Cortex of kidney (tissue), 1 donor: ENCODE results near the gene UBE2L3.
"Not testable (repeated sequence)": the region's sequence is repeated elsewhere in the genome, so short reads cannot be mapped to it uniquely, and the experiment has no call there.

Experiments
- DNase-seq: peaks from one replicate; lab custom pipeline; 2025; lab: John Stamatoyannopoulos, UW

UBE2L3 gene

GRCh38 chr22:21567456-21568346, at the start of gene UBE2L3:
UBE2L3 (plus strand) TSS chr22:21567714; CDS start chr22:21567745, 31 bp downstream.
- DNase-seq = no peak

GRCh38 chr22:21526705-21527500, 40.6 kb upstream of the UBE2L3 start:
- DNase-seq = not testable (repeated sequence)

DNA sequence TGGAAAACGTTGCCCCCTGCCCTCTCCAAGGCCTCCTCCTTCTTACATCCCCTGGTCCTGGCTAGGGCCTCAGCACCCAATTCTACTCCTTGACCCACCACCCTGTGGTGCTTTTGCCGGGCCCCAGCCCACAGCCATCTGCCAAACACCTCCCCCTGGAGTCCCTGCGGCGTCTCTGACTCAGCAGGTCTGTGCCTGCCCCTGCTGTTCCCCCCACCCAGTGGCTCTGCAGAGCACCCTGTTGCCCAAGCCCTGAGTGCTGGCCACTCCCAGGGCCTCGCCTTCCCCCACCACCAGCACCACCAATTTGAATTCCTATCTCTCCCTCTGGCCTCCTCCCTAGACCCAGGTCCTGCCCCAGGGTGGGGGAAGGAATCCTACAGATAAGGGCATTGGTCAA, 36.0 kb upstream of the UBE2L3 start:
- not testable (repeated sequence) for DNase-seq

DNA sequence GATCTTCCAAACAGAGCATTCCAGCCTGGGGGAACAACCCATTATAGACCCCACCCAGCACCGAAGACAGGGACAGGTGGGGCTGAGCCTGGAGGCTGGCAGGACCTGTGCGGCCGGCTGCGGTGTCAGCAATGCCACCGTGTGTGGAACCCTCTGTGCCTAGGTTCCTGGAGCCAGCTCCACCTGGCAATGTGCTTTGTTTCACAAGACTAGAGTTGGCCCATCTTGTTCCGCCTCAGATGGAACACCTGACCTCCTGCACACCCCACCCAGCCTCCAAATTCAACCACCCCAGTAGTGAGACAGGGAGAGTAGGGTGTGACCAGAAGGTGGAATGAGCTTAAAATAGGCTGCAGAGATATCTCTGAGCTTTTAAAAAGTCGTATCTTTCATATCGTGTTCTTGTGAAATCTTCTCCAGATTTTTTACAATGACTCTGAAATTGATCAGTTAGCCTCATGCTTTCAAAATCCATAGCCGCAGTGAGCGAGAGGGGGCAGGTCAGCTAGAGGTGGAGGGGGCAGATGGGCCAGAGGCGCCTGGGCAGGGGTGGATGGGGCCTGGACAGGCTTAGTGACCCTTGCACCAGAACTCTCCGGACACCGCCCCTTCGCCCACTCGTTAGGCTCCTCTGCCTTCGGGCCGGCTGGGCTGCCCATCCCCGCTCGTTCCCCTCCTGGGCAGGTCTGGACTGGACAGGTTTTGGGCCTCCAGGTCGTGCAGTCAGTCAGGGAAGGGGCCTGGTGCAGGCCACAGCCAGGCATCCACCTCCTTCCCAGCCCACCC, 34.5 kb upstream of the UBE2L3 start:
- DNase-seq = not testable (repeated sequence)

DNA sequence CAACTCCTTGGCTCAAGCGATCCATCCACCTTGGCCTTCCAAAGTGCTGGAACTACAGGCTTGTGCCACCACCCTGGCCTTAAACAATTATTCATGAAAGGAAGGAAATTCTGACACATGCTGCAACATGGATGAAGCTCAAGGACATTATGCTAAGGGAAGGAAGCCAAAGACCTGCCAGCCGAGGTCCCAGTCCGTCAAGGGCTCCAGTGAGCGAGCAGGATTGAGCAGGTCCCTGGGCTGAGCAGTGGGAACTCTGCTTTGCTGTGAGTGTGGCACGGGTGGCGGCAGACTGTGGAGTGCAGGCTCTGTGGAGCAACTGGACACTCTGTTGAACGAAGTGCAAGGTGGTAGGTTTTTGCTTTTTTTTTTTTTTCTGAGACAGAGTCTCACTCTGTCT, 27.7 kb upstream of the UBE2L3 start:
- not testable (repeated sequence) for DNase-seq

GRCh38 chr22:21544432-21545322, 22.8 kb upstream of the UBE2L3 start:
- DNase-seq = not testable (repeated sequence)

DNA sequence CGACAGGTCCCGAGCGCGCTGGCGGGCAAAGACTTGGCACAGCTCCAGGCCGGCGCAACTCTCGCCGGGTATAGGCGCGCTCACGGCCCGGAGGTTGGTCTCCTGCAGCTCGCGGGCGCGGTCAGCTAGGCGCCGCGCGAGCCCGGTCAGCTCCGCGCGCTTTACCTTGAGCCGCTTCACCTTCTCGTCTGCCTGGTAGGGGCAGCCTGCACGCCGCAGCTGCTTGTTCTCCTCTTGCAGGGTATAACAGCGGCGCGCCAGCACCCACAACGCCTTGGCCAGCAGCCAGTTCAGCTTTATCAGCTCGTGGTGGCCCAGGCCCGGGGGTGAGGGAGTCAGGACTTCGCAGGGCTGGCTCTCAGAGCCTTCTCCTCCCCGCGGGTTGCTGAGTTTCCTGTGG, 18.0 kb upstream of the UBE2L3 start:
- not testable (repeated sequence) for DNase-seq

GRCh38 chr22:21550008-21550677, 17.4 kb upstream of the UBE2L3 start:
- DNase-seq = not testable (repeated sequence)

GRCh38 chr22:21550678-21551047, 16.9 kb upstream of the UBE2L3 start:
- DNase-seq = not testable (repeated sequence)

GRCh38 chr22:21551361-21551760, 16.2 kb upstream of the UBE2L3 start, which contains the start of gene RIMBP3C:
RIMBP3C (minus strand) TSS chr22:21551461; CDS start chr22:21550976, 485 bp downstream.
- DNase-seq = not testable (repeated sequence)

- not testable (repeated sequence) for DNase-seq
Measured at GRCh38 chr22:21559345-21560125, 8.0 kb upstream of the UBE2L3 start.

DNA sequence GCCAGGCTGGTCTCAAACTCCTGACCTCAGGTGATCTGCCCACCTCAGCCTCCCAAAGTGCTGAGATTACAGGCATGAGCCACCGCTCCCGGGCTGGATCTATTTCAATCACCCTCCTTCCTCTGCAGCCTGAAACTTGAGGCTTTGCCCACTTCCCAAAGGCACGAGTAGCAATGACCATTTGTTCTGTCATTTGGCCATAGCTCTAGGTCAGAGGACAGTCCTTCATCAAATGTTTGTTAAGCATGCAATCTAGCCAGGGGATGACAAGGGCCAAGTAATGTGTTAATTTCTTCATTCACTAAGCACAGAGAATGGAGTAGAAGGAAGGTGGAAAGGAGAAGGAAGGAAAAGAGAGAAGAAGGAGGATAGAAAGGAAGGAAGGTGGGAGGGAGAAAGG, 6.9 kb upstream of the UBE2L3 start:
- not testable (repeated sequence) for DNase-seq

DNA sequence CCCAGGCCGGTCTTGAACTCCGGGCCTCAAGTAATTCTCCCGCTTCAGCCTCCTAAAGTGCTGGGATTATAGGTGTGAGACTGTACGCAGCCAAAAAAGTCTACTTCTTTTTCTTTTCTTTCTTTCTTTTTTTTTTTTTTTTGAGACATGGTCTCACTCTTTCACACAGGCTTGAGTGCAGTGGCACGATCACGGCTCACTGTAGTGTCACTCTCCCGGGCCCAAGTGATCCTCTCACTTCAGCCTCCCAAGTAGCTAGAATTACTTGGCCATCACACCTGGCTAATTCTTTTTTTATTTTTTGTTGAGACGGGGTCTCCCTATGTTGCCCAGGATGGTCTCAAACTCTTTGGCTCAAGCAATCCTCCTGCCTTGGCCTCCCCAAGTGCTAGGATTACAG, 3.6 kb upstream of the UBE2L3 start:
- no peak for DNase-seq

DNA sequence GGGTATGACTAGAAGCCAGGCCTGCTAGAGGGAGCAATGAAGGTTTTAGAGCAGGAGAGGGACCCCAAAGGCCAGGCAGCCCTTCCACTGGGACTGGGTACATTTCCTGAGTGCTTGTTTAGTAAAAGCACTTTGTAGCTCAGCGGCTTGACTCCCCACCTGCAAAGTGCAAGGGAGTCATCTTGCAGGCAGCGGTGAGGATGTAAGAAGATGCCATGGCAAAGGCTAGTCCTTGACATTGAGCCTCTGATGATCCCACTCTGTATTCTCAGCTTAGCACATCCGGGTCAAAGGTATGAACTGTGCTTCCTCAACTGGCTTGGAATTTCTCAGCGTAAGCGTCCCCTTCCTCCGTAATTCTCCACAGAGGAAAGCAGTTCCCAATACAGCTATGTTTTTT, 3.1 kb upstream of the UBE2L3 start:
- no peak for DNase-seq

GRCh38 chr22:21568347-21569075, 997 bp downstream of the UBE2L3 start:
- no peak for DNase-seq

GRCh38 chr22:21569076-21569427, 1.5 kb downstream of the UBE2L3 start:
- not testable (repeated sequence) for DNase-seq

DNA sequence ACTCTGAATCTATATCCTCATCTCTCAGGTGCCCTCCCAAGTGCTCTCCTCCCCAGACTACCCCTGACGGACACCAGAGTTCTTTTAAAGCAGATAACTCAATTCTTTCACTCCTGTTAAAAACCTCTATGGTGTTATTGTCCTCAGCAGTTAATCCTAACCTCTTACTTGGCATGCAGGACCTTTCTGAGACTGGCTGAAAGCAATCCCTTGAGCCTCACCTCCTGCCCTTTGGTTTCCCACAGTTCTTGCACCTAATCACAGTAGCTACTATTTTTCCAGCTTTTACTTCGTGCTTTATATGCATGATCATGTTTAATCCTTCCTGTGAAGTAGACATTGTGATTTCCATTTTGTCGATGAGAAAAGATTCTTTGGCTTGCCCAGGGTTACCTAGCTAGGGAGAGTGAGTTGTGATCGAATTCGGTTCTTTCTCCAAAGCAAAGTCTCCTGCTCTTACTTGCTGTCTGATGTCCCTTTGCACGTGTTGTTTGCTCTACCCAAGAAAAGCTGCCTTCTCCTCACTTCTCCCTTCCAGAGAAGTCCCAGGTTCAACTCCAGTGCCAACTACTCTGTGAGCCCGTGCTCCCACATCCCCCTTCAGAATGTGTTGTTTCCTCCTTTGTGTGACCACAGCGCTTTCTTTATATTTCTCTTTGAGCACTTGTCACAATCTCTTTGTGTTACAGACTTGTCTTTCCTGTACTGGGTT, 2.1 kb downstream of the UBE2L3 start:
- no peak for DNase-seq

GRCh38 chr22:21570398-21570797, 2.9 kb downstream of the UBE2L3 start:
- no peak for DNase-seq
